ENCODE data around the gene CERKL.

The CERKL gene

DNA sequence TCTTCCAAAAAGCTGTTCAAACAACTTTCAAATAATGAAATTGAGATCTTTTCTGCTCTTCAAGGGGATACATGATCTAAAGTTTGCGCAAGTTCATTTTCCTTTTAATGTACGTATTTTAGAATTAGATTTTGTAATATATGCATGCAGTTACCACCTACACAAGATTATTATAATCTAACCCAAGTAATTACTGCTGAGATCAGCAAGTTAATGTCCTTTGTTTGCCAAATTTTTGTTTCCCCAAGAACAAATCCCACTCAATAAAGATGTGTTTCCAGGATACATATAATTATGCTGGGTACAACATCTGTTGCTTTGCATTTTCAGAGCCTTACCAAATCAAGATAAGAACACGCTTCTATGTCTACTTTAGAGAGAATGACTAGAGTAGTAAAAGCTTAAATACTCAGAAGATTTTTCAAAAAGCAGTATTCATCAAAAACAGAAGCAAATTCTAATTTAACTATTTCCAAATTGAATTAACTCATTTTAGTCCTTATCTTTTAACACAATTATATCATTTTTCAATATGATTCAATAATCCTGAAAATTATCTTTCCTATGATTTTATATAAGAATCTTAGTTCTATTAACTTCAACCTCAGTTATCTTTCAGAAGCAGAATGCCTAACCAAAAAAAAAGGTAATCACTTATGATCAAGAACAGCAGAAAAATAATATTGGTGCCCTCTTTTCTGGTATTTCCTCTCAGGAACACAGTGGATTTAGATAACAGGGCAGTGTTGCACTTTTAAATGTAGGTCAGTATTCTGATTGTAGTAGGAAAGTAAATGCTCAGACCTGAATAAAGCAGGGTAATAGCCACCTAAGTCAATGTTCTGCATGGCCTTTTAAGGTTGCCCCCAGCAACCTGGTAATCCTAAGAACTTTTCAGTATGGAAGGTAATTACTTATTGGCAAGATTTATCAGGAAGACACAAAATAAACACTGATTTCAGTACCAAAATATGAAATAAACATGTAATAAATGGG is 28.0 kb downstream of the CERKL start:
- no peak for DNase-seq (ENCODE audit: low spot score)

GRCh38 chr2:181627545-181627944 is 29.4 kb downstream of the CERKL start:
- no peak for DNase-seq (ENCODE audit: low spot score)

DNA sequence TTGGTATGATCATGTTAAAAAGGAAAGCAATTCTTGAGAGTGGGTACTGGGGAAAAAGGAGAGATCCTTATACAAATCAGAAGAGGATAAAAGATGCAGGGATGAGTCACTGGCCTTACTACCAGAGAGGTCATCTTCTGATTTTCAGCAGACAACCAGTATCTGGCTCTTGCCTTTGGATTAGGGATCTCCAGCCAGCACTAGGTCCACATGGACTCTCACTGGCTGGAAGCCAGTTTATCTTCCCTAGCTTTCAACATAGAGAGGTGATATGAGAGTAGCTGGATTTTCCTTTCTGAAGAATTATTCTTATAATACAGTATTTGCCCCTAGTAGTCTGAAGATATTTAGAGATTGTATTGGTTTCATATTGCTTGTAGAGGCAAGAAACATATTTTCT is 30.2 kb downstream of the CERKL start:
- DNase-seq (ENCODE audit: low spot score) = no peak

GRCh38 chr2:181623159-181623558 is 33.7 kb downstream of the CERKL start:
- no peak for DNase-seq (ENCODE audit: low spot score)

GRCh38 chr2:181621779-181622490 is 35.0 kb downstream of the CERKL start:
- DNase-seq (ENCODE audit: low spot score) = no peak

- DNase-seq (ENCODE audit: low spot score) = no peak
Observed at GRCh38 chr2:181619516-181619915, 37.4 kb downstream of the CERKL start.

GRCh38 chr2:181616715-181617114 is 40.2 kb downstream of the CERKL start:
- DNase-seq (ENCODE audit: low spot score) = no peak

GRCh38 chr2:181614874-181615638 is 41.8 kb downstream of the CERKL start:
- no peak for DNase-seq (ENCODE audit: low spot score)

DNA sequence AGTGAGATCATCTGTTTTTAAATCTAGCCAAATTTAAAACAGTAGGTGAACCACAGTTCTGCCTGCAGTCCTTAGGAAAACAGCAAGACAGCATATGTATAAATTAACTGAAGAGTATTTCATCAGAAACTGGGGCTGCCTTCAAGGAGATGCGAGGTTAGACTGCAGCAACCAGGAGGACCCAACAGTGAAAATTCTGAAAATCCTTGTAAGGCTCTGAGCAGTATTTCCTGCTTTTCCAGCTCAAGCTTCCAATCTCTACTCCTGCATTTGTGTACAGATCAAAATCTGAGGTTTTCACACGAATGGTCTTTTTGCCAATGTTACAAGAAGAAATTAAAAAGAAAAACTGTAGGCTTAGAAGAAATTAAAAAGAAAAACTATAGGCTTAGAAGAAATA is 43.7 kb downstream of the CERKL start:
- no peak for DNase-seq (ENCODE audit: low spot score)

DNA sequence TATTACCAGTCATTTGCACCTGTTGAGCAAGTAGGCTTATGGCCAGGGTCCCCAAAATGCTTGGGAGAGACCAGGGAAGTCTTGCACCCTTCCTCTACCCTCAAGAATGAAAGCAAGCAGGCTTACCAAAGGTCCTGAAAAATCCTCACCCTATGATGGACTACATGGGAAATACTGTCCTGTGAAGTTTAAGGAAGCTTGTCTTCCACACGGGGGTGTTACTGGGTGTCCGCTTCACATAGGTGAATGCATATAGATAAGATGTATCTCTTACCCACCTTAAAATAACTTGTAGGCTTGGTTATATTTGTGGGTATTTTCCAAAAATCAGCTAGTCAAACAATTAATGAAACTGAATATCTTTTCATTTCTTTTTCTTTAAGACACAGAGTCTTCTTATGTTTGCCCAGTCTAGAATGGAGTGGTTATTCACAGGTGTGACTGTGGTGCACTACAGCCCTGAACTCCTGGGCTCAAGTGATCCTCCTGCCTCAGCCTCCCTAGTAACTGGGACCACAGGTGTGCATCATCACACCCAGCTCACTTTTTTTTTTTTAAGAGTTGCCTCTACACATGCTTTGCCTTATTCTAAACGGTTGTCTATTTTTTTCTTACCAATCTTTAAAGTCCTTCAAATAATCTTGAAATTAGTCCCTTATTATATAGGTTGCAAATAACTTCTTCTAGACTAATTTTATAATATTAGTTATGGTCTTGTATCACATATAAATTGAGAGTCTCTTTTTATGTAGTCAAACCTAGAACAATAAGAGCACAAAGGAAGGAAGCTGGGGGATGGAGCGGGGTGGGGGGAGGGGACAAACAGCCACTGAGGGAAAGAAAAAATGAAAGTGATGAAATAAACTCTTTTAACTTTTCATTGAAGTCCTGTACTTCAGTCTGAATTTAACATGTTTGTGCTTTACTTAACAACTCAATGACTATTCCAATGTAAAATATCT is 49.0 kb downstream of the CERKL start:
- no peak for DNase-seq (ENCODE audit: low spot score)

GRCh38 chr2:181605889-181606837 is 50.7 kb downstream of the CERKL start:
- no peak for DNase-seq (ENCODE audit: low spot score)

- DNase-seq (ENCODE audit: low spot score) = no peak
Observed at GRCh38 chr2:181602017-181602416, 54.9 kb downstream of the CERKL start.

DNA sequence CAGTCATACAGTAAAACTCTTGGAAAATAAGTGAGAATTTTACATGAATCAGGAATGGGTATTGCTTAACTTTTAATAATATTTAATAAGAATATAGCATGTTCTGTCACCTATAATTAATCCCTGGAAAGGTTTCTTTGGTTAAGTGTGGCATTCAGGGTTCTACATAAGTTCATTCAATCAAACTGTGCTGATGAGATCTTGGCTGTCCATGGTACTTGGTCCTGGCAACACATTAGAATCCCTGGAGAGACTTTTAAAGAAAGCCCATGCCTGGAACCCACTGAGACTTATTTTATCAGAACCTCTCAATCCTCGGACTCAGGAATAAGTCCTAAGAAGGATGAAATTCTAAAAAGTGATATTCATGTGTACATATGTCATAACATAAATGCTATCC is 60.3 kb downstream of the CERKL start:
- no peak for DNase-seq (ENCODE audit: low spot score)

DNA sequence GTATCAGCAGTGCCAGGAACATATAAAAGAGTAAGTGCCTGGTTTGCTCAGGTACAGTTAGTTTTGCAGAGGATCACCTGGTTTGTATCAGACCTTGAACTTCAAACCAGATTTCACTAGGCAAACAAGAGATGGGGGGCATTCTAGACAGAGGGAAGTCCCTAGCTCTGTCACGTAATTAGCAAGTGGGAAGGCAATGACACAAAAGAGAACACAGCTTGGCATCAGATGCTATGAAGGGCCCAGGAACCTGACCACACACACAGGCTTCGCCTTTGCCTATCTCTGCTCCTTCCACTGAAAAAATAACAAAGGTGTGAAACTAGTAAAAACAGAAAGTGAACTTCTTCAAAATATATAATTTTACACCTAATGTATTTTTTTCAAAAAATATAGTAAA is 62.6 kb downstream of the CERKL start:
- DNase-seq (ENCODE audit: low spot score) = no peak

- no peak for DNase-seq (ENCODE audit: low spot score)
Observed at GRCh38 chr2:181589779-181590178, 67.1 kb downstream of the CERKL start.

GRCh38 chr2:181588546-181588945 is 68.4 kb downstream of the CERKL start:
- DNase-seq (ENCODE audit: low spot score) = no peak

DNA sequence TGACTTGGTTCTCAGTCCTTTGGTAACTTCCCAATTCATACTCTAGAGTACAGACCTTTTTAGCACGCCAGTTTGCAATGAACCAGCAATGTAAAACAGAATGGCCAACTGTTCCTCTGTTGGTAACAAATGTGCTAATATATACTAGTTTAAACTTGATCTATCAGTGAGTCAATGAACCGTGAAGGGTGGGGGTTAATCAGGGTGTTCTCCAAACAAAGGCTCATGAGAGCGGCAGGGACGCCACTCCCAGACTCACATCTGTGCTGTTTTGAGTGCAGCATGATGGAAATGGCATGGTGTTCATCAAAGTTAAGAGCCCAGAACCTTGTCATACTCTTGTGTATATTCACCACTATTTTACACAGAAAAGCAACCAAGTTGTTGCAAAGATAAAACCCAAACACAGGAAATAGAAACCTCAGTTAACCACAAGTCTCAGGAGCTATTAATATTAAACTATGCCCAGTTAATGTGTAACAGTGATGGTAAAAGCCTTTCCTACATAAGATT is 70.3 kb downstream of the CERKL start:
- DNase-seq (ENCODE audit: low spot score) = no peak

DNA sequence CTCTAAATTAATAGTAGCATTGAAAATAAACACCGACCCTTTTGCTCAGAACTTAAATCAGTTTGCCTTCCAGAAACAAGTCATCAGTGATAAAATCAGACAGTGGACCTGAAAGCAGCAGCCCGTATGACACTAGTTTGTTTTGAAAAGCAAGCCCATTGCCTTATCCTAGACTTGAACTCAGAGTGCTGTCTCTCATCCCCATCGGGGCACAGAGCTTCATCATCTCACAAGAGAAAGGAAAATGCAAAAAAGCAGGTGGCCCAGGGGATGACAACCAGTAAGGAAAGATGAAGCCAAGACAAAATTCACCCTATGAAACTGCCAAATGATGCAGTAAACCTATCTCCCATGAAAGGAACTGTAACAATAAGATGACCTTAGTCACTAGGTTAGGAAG is 71.2 kb downstream of the CERKL start:
- DNase-seq (ENCODE audit: low spot score) = no peak

DNA sequence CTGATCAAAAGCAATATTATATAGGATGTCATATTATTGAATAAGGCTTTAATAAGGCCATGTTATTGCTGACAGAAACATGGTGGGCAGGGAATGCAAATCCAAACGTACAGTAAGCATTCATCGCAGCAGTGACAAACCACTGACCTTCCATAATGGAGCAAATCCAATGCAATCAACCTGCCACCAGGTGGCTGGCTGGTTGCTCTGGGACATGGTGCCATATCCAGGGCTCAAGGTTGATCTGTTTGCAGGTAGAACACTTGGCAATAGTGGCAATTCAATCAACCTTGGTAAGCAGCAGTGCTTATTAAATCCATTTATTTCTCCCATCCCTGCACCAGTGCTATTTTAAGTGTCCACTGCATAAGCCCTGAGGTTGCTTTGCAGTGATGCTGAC is 75.4 kb downstream of the CERKL start:
- DNase-seq (ENCODE audit: low spot score) = no peak

DNA sequence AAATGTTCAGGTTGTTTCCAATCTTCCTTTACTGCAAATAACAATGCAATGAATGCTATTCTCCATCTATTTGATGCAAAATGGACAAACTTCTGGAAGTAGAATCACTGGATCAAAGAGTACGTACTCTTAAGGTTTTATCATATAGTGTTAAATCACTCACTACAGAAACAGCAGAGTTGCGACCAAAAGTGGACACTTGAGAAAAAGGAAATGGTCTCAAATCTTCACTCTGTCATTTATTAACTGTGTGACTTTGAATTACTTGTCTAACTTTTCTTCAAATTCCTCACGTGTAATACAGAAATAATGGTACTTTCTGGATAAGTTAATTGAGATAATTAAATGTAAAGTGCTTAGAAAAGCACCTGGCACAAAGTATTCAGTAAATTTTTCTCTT is 78.1 kb downstream of the CERKL start:
- DNase-seq (ENCODE audit: low spot score) = no peak
